Adrenal gland (tissue), 5 donors: ENCODE data around the gene UTP11.

Experiments
- CTCF ChIP-seq, 6 experiments: fragments of 450-650 bp in 4 of 6; fragments of 200-600 bp in 2 of 6; sonication (generic) in 1 of 6; IDR thresholded peaks; 1 replicate in 5 of 6; 2 replicates in 1 of 6; pipeline versions ENCODE4 v1.5.1 to v1.8.0; 2016 to 2021; ENCODE audit warnings: antibody characterized with exemption in 6 of 6, mild to moderate bottlenecking in 2 of 6, moderate library complexity in 1 of 6
- POLR2A ChIP-seq, 2 donors: fragments of 450-650 bp; IDR thresholded peaks; one replicate each; pipeline ENCODE4 v1.6.1; 2017; ENCODE audit warnings: antibody characterized with exemption in 2 of 2, mild to moderate bottlenecking in 2 of 2, moderate library complexity in 1 of 2
- donor health status: DM: no; HTN: no; CAD: no.

GRCh38 chr1:37974567-37974966 lies 38.0 kb upstream of the UTP11 start:
- no peak for TF ChIP-seq POLR2A (IDR thresholded peaks at IDR 0.05)
- TF ChIP-seq CTCF (IDR thresholded peaks at IDR 0.05) = no peak
